HUES64 (cell line): Measurements from ENCODE around the gene VASH2.
"Not testable (repeated sequence)": the region's sequence is repeated elsewhere in the genome, so short reads cannot be mapped to it uniquely, and the experiment has no call there.

Experiments used
- H3K27ac ChIP-seq: 2 replicates; pipeline ENCODE4 v1.7.0; 2013; ENCODE audit warnings: low read depth, low read length, inconsistent platforms
- H3K27me3 ChIP-seq: 2 replicates; pipeline ENCODE4 v1.6.1; 2013; ENCODE audit warnings: mild to moderate bottlenecking, low read length; ENCODE audit not compliant: insufficient read depth
- H3K36me3 ChIP-seq: 2 replicates; pipeline ENCODE4 v1.6.1; 2013; ENCODE audit warnings: mild to moderate bottlenecking, low read length; ENCODE audit not compliant: insufficient read depth
- H3K4me1 ChIP-seq: 2 replicates; pipeline ENCODE4 v1.6.1; 2013; ENCODE audit warnings: mild to moderate bottlenecking, low read length, moderate library complexity; ENCODE audit not compliant: insufficient read depth
- H3K4me3 ChIP-seq: 2 replicates; pipeline ENCODE4 v1.5.1; 2013; ENCODE audit warnings: mild to moderate bottlenecking, low read length, moderate library complexity
- H3K9ac ChIP-seq: 2 replicates; pipeline ENCODE4 v1.6.1; 2013; ENCODE audit warnings: mild to moderate bottlenecking, low read depth, low read length
- H3K9me3 ChIP-seq: 2 replicates; pipeline ENCODE4 v1.6.1; 2013; ENCODE audit warnings: low read depth, low read length; ENCODE audit not compliant: insufficient read depth
- WGBS: fragments of 150-250, 120-280 bp; methylation state at CpG from one replicate; pipeline ENCODE4 v1.1.7; 2013; ENCODE audit warnings: missing lambda C conversion rate; 5-methylcytosine and 5-hydroxymethylcytosine counted together

VASH2 gene

GRCh38 chr1:212957546-212957945 is 7.2 kb downstream of the VASH2 start:
- H3K4me1 ChIP-seq, result peaks cover 15% of the 10 kb centered on the region; the same call in 1 of the 2 replicates

GRCh38 chr1:212958175-212958574 is 7.8 kb downstream of the VASH2 start:
- peaks cover 100% of the 10 kb centered on the region for H3K36me3 ChIP-seq
- H3K9ac ChIP-seq, result no peak overlapping the region
- H3K27ac ChIP-seq, result peak overlapping the region; percentile 37; the same call in 1 of the 2 replicates
- 89% methylated on average over 10 of the region's 10 CpGs for WGBS
- peaks cover 11% of the 10 kb centered on the region; the same call in 1 of the 2 replicates for H3K4me1 ChIP-seq
- no peak overlapping the region for H3K4me3 ChIP-seq
- no peaks in the 10 kb centered on the region for H3K27me3 ChIP-seq
- H3K9me3 ChIP-seq, result no peaks in the 10 kb centered on the region

More at GRCh38 chr1:212957546-212957945, 7.2 kb downstream of the VASH2 start:
- 92% methylated on average over 6 of the region's 6 CpGs for WGBS
- Histone ChIP-seq H3K27me3 (no peaks in the 10 kb centered on the region), H3K9ac (no peak overlapping the region), H3K4me3 (no peak overlapping the region), H3K36me3 (peaks cover 100% of the 10 kb centered on the region), H3K27ac (peak overlapping the region; percentile 37; the same call in 1 of the 2 replicates), H3K9me3 (no peaks in the 10 kb centered on the region)

- Histone ChIP-seq H3K36me3 (peaks cover 100% of the 10 kb centered on the region), H3K4me3 (no peak overlapping the region)
- 95% methylated on average over 18 of the region's 18 CpGs for WGBS
These were observed 9.2 kb downstream of the VASH2 start for GRCh38 chr1:212959266-212960220.

GRCh38 chr1:212960932-212961331 is 10.6 kb downstream of the VASH2 start:
- H3K9me3 ChIP-seq, result no peaks in the 10 kb centered on the region
- H3K36me3 ChIP-seq, result peaks cover 100% of the 10 kb centered on the region
- no peaks in the 10 kb centered on the region for H3K27me3 ChIP-seq
- 98% methylated on average over 6 of the region's 6 CpGs for WGBS
- no peak overlapping the region for H3K9ac ChIP-seq
- H3K27ac ChIP-seq, result no peak overlapping the region; the same call in 1 of the 2 replicates
- H3K4me1 ChIP-seq, result 0 out of 2 replicates have a peak, but pooled peaks cover 5% of the 10 kb centered on the region
- H3K4me3 ChIP-seq, result no peak overlapping the region

More at GRCh38 chr1:212959266-212960220, 9.2 kb downstream of the VASH2 start:
- Histone ChIP-seq H3K4me1 (0 out of 2 replicates have a peak, but pooled peaks cover 11% of the 10 kb centered on the region), H3K9ac (no peak overlapping the region), H3K27ac (peak overlapping the region; percentile 22; the same call in 1 of the 2 replicates), H3K9me3 (no peaks in the 10 kb centered on the region), H3K27me3 (no peaks in the 10 kb centered on the region)

GRCh38 chr1:212962509-212962908 is 12.2 kb downstream of the VASH2 start:
- Histone ChIP-seq H3K4me3 (no peak overlapping the region), H3K9me3 (no peaks in the 10 kb centered on the region), H3K27ac (no peak overlapping the region; the same call in 1 of the 2 replicates), H3K36me3 (peaks cover 100% of the 10 kb centered on the region), H3K4me1 (peaks cover 11% of the 10 kb centered on the region), H3K27me3 (no peaks in the 10 kb centered on the region), H3K9ac (no peak overlapping the region)
- 94% methylated on average over 3 of the region's 5 CpGs for WGBS

- peaks cover 100% of the 10 kb centered on the region for H3K36me3 ChIP-seq
- H3K4me1 ChIP-seq, result peaks cover 14% of the 10 kb centered on the region
- H3K9ac ChIP-seq, result no peak overlapping the region
- no peak overlapping the region for H3K4me3 ChIP-seq
- 94% methylated on average over 6 of the region's 6 CpGs for WGBS
- H3K27me3 ChIP-seq, result no peaks in the 10 kb centered on the region
- H3K27ac ChIP-seq, result peak overlapping the region; percentile 18; the same call in 1 of the 2 replicates
- H3K9me3 ChIP-seq, result no peaks in the 10 kb centered on the region
These were observed 13.8 kb downstream of the VASH2 start for GRCh38 chr1:212964102-212964501.

- not testable (repeated sequence) for H3K4me3 ChIP-seq, H3K9me3 ChIP-seq, H3K27ac ChIP-seq, H3K27me3 ChIP-seq, H3K9ac ChIP-seq
- 85% methylated on average over 1 of the region's 1 CpG for WGBS
- Histone ChIP-seq H3K36me3 (peaks cover 97% of the 10 kb centered on the region), H3K4me1 (peaks cover 19% of the 10 kb centered on the region)
These were observed 14.7 kb downstream of the VASH2 start for GRCh38 chr1:212964993-212965392.

- no peak overlapping the region for H3K27ac ChIP-seq
- H3K9ac ChIP-seq, result no peak overlapping the region
- H3K4me1 ChIP-seq, result peaks cover 19% of the 10 kb centered on the region
- no peaks in the 10 kb centered on the region for H3K9me3 ChIP-seq
- 92% methylated on average over 5 of the region's 5 CpGs for WGBS
- H3K36me3 ChIP-seq, result peaks cover 96% of the 10 kb centered on the region
- no peaks in the 10 kb centered on the region for H3K27me3 ChIP-seq
- H3K4me3 ChIP-seq, result no peak overlapping the region
These were observed 16.3 kb downstream of the VASH2 start for GRCh38 chr1:212966616-212967015.

GRCh38 chr1:212967801-212968200 is 17.5 kb downstream of the VASH2 start:
- peak overlapping the region; percentile 66 for H3K27ac ChIP-seq
- H3K9ac ChIP-seq, result peak overlapping the region; percentile 17; the same call in 1 of the 2 replicates
- no peak overlapping the region for H3K4me3 ChIP-seq
- WGBS, result 76% methylated on average over 8 of the region's 8 CpGs
- H3K36me3 ChIP-seq, result peaks cover 96% of the 10 kb centered on the region
- peaks cover 19% of the 10 kb centered on the region for H3K4me1 ChIP-seq
- H3K27me3 ChIP-seq, result no peaks in the 10 kb centered on the region
- no peaks in the 10 kb centered on the region for H3K9me3 ChIP-seq

GRCh38 chr1:212968368-212968863 is 18.1 kb downstream of the VASH2 start:
- 89% methylated on average over 3 of the region's 3 CpGs for WGBS
- H3K36me3 ChIP-seq, result peaks cover 96% of the 10 kb centered on the region
- peaks cover 19% of the 10 kb centered on the region for H3K4me1 ChIP-seq
- H3K27me3 ChIP-seq, result no peaks in the 10 kb centered on the region
- peak overlapping the region; percentile 66 for H3K27ac ChIP-seq
- no peak overlapping the region for H3K4me3 ChIP-seq
- no peaks in the 10 kb centered on the region for H3K9me3 ChIP-seq
- peak overlapping the region; percentile 17; the same call in 1 of the 2 replicates for H3K9ac ChIP-seq

- Histone ChIP-seq H3K36me3 (peaks cover 96% of the 10 kb centered on the region), H3K9ac (no peak overlapping the region), H3K4me3 (no peak overlapping the region), H3K27ac (no peak overlapping the region), H3K4me1 (peaks cover 19% of the 10 kb centered on the region), H3K27me3 (no peaks in the 10 kb centered on the region), H3K9me3 (no peaks in the 10 kb centered on the region)
- 89% methylated on average over 4 of the region's 4 CpGs for WGBS
These were observed 19.7 kb downstream of the VASH2 start for GRCh38 chr1:212970085-212970484.
